Measurements from ENCODE around the gene UNC5CL. TPM values are rescaled to one million over a fixed set of nuclear protein-coding genes. Genes with fewer than 3 reads are reported as not detected.

UNC5CL gene
- total and polyA plus RNA-seq, 2 donors from 2014 or later: 41.3 to 53.7 TPM

- peak within 1 kb of the TSS; percentile 79 to 85 for H3K27ac ChIP-seq (ENCODE audit: low read depth in 2 of 2, low read length in 2 of 2)
Observed at GRCh38 chr6:41042226-41043055, 3.4 kb upstream of the UNC5CL start, which contains the start of gene TSPO2. Gene TSPO2 (plus strand): TSS chr6:41042467. CDS start chr6:41042986, 519 bp downstream.

GRCh38 chr6:41040940-41041536, 2.0 kb upstream of the UNC5CL start:
- Histone ChIP-seq H3K9ac (ENCODE audit: low read length in 3 of 3) (no peak overlapping the region), H3K36me3 (ENCODE audit: control insufficient read depth in 2 of 3, insufficient read depth in 3 of 3, low read length in 3 of 3) (no peaks in the 10 kb centered on the region), H3K27ac (ENCODE audit: low read depth in 2 of 2, low read length in 2 of 2) (peak overlapping the region; percentile 79 to 85), H3K4me1 (ENCODE audit: control insufficient read depth in 2 of 3, insufficient read depth in 2 of 3, low read depth in 1 of 3, low read length in 3 of 3) (peaks cover 0 to 28% (median 8%) of the 10 kb centered on the region in 3 donors), H3K27me3 (ENCODE audit: control insufficient read depth, insufficient read depth, low read length) (no peaks in the 10 kb centered on the region), H3K9me3 (ENCODE audit: control insufficient read depth in 2 of 3, insufficient read depth in 1 of 3, low read length in 3 of 3) (no peaks in the 10 kb centered on the region), H3K4me3 (ENCODE audit: low read length in 3 of 3) (no peak overlapping the region)
- DNase-seq: no peak
- intact Hi-C loops (cut with DNase I): no loop called here
- no peak for FAIRE-seq
- no peak for TF ChIP-seq CTCF (IDR thresholded peaks at IDR 0.05; ENCODE audit: borderline replicate concordance, extremely low read depth, insufficient read depth)

More at GRCh38 chr6:41042226-41043055, 3.4 kb upstream of the UNC5CL start, which contains the start of gene TSPO2:
- Histone ChIP-seq H3K27me3 (ENCODE audit: control insufficient read depth, insufficient read depth, low read length) (no peaks in the 10 kb centered on the region), H3K36me3 (ENCODE audit: control insufficient read depth in 2 of 3, insufficient read depth in 3 of 3, low read length in 3 of 3) (no peaks in the 10 kb centered on the region), H3K9me3 (ENCODE audit: control insufficient read depth in 2 of 3, insufficient read depth in 1 of 3, low read length in 3 of 3) (no peaks in the 10 kb centered on the region), H3K9ac (ENCODE audit: low read length in 3 of 3) (no peak within 1 kb of the TSS), H3K4me1 (ENCODE audit: control insufficient read depth in 2 of 3, insufficient read depth in 2 of 3, low read depth in 1 of 3, low read length in 3 of 3) (peaks cover 0 to 23% (median 12%) of the 10 kb centered on the region in 3 donors), H3K4me3 (ENCODE audit: low read length in 3 of 3) (no peak within 1 kb of the TSS)
- DNase-seq: no peak
- intact Hi-C loops (cut with DNase I): no loop called here
- FAIRE-seq: no peak
- TF ChIP-seq CTCF (IDR thresholded peaks at IDR 0.05; ENCODE audit: borderline replicate concordance, extremely low read depth, insufficient read depth): no peak

- no peaks in the 10 kb centered on the region for H3K9me3 ChIP-seq (ENCODE audit: control insufficient read depth in 2 of 3, insufficient read depth in 1 of 3, low read length in 3 of 3)
- peak overlapping the region in 1 of 3 donors; percentile 47 for H3K9ac ChIP-seq (ENCODE audit: low read length in 3 of 3)
- FAIRE-seq (no peak), DNase-seq (peak in 3 of 5 donors; percentile 44 to 90 (median 61))
- H3K27me3 ChIP-seq (ENCODE audit: control insufficient read depth, insufficient read depth, low read length): no peaks in the 10 kb centered on the region
- no peak for TF ChIP-seq CTCF (IDR thresholded peaks at IDR 0.05; ENCODE audit: borderline replicate concordance, extremely low read depth, insufficient read depth)
- H3K4me3 ChIP-seq (ENCODE audit: low read length in 3 of 3): peak overlapping the region in 2 of 3 donors; percentile 30 to 42
- H3K4me1 ChIP-seq (ENCODE audit: control insufficient read depth in 2 of 3, insufficient read depth in 2 of 3, low read depth in 1 of 3, low read length in 3 of 3): peaks cover 0 to 23% (median 5%) of the 10 kb centered on the region in 3 donors
- peak overlapping the region; percentile 86 to 91 for H3K27ac ChIP-seq (ENCODE audit: low read depth in 2 of 2, low read length in 2 of 2)
- H3K36me3 ChIP-seq (ENCODE audit: control insufficient read depth in 2 of 3, insufficient read depth in 3 of 3, low read length in 3 of 3): no peaks in the 10 kb centered on the region
- intact Hi-C loops (cut with DNase I): no loop called here
Observed at GRCh38 chr6:41040101-41040939, 1.3 kb upstream of the UNC5CL start.

Measured in kidney (tissue), 14 donors.